Measurements from ENCODE around the gene SYT9. TPM values are rescaled to one million over a fixed set of nuclear protein-coding genes. Genes with fewer than 3 reads are reported as not detected.

SYT9 gene
- total and polyA plus RNA-seq, 10 donors, result 0.02 to 0.39 (median 0.08) TPM; not detected in 4

DNA sequence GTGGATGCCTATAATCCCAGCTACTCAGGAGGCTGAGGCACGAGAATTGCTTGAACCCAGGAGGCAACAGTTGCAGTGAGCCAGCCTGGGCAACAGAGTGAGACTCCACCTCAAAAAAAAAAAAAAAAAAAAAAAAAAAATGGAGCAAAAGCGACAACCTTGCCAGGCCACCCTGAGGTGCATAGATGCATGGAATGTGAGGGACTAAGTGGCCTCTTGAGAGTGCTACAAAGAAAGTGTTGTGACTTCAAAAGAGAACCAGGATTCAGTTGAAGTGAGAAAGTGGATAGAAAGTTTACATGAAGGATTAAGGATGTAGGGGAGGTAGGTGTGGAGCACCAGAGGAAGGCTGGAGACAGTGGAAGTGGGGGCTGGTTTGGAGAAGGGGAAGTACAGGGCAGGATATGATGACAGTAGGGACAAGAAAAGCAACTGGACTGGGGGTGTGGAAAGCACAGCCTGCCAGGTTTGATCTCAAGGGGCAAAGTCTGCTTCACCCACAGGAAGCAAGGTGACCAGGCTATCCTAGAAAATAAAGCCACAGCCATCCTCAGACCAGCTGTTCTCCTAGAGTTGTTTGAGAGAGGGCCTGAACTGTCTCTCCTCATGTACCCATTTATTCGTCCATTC lies 197.6 kb downstream of the SYT9 start:
- H3K4me3 ChIP-seq, result no peak overlapping the region
- no peak overlapping the region for H3K27ac ChIP-seq
- DNase-seq, result no peak
- TF ChIP-seq POLR2A (IDR thresholded peaks at IDR 0.05) (no peak), POLR2AphosphoS5 (IDR thresholded peaks at IDR 0.05) (no peak), CTCF (IDR thresholded peaks at IDR 0.05 in 8 of 11, conservative IDR thresholded peaks at IDR 0.05 in 3 of 11) (no peak)
- 86 to 92% (median 88%) methylated on average over 3 of the region's 3 CpGs for WGBS, 5 donors
- intact Hi-C loops (cut with DNase I; ENCODE audit: low total_unique reads), result no loop called here
- H3K36me3 ChIP-seq, result no peaks in the 10 kb centered on the region
- H3K4me1 ChIP-seq, result no peaks in the 10 kb centered on the region
- no peaks in the 10 kb centered on the region for H3K27me3 ChIP-seq (replicated peaks in 1 of 7)
- no peaks in the 10 kb centered on the region for H3K9me3 ChIP-seq

DNA sequence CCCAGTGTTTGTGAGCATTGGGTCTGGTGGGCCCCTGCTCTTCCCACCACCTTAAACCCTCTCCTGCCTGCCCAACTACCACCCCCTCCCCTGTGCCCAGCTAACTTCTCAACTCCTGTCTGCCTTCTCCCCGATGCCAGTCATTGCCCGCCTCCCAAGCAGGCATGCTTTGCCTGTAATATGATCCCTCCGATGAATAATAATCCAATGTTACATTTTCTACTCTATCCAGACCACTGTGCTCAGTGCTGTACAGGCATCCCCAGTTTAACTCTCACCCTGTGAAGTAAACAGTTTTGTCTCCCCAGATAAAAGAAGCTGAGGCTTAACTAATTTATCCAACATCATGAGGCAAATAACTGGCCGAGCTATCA lies 198.1 kb downstream of the SYT9 start:
- no peaks in the 10 kb centered on the region for H3K4me1 ChIP-seq
- H3K27ac ChIP-seq, result no peak overlapping the region
- no peak overlapping the region for H3K4me3 ChIP-seq
- 86 to 89% (median 88%) methylated on average over 4 of the region's 4 CpGs for WGBS, 5 donors
- DNase-seq, result no peak
- H3K9me3 ChIP-seq, result no peaks in the 10 kb centered on the region
- no peaks in the 10 kb centered on the region for H3K36me3 ChIP-seq
- intact Hi-C loops (cut with DNase I; ENCODE audit: low total_unique reads), result no loop called here
- no peaks in the 10 kb centered on the region for H3K27me3 ChIP-seq (replicated peaks in 1 of 7)
- no peak for TF ChIP-seq CTCF (IDR thresholded peaks at IDR 0.05 in 8 of 11, conservative IDR thresholded peaks at IDR 0.05 in 3 of 11)
- TF ChIP-seq POLR2AphosphoS5 (IDR thresholded peaks at IDR 0.05), result no peak
- no peak for TF ChIP-seq POLR2A (IDR thresholded peaks at IDR 0.05)

- Histone ChIP-seq H3K36me3 (no peaks in the 10 kb centered on the region), H3K4me1 (no peaks in the 10 kb centered on the region), H3K27ac (no peak overlapping the region), H3K4me3 (no peak overlapping the region), H3K27me3 (replicated peaks in 1 of 7) (no peaks in the 10 kb centered on the region), H3K9me3 (no peaks in the 10 kb centered on the region)
- WGBS, 5 donors, result 84 to 91% (median 87%) methylated on average over 3 of the region's 3 CpGs
- no peak for DNase-seq
- TF ChIP-seq POLR2A (IDR thresholded peaks at IDR 0.05) (no peak), POLR2AphosphoS5 (IDR thresholded peaks at IDR 0.05) (no peak), CTCF (IDR thresholded peaks at IDR 0.05 in 8 of 11, conservative IDR thresholded peaks at IDR 0.05 in 3 of 11) (no peak)
- intact Hi-C loops (cut with DNase I; ENCODE audit: low total_unique reads), result no loop called here
These were observed 199.1 kb downstream of the SYT9 start for GRCh38 chr11:7450836-7451235.

GRCh38 chr11:7451520-7451919 lies 199.8 kb downstream of the SYT9 start:
- H3K27ac ChIP-seq, result no peak overlapping the region
- H3K36me3 ChIP-seq, result no peaks in the 10 kb centered on the region
- no peaks in the 10 kb centered on the region for H3K9me3 ChIP-seq
- no peak for DNase-seq
- intact Hi-C loops (cut with DNase I; ENCODE audit: low total_unique reads), result no loop called here
- TF ChIP-seq POLR2A (IDR thresholded peaks at IDR 0.05) (no peak), CTCF (IDR thresholded peaks at IDR 0.05 in 8 of 11, conservative IDR thresholded peaks at IDR 0.05 in 3 of 11) (no peak), POLR2AphosphoS5 (IDR thresholded peaks at IDR 0.05) (no peak)
- no peak overlapping the region for H3K4me3 ChIP-seq
- H3K27me3 ChIP-seq (replicated peaks in 1 of 7), result no peaks in the 10 kb centered on the region
- 80 to 87% (median 84%) methylated on average over 3 of the region's 3 CpGs for WGBS, 5 donors
- no peaks in the 10 kb centered on the region for H3K4me1 ChIP-seq
